ENCODE measurements around the gene R3HDM2.

R3HDM2 gene

DNA sequence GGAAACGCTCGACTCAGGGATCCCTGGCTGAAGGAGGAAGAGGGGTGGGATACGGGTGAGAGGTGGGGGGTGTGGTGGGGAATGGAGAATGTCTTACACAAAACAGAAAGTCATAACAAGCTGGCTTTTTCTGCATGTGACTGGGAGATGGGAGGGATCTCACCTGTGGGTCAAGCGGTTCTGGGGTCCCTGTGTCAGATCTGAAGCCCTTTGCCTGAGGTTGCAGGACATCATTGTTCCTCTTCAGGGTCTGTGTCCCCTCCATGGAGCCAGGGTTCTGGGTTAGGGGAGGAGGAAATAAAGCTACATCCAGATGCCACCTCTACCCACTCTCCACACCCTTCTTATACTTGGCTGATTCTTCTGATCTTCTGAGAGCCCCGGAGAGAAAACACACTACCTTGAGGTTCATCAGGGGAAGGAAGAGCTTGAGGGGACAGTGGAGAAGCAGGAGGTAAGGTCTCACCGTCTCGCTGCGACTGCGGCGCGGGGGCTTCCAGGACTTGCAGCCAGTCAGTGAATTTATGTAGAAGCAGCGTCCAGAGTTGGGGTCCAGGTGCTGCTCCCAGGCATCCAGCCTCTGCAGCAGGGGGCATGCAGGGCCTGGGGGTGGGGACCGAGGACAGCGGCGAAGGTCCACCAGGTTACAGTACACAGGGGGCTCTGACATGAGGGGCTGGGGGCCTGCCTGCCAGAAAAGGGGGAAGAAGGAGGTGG, 46.3 kb upstream of the R3HDM2 start:
- H3K27ac ChIP-seq (ENCODE audit: low read depth, low read length) = no peak overlapping the region
- no peak overlapping the region for H3K23ac ChIP-seq (ENCODE audit: low read length)
- H3K9ac ChIP-seq (ENCODE audit: low read length) = no peak overlapping the region

GRCh38 chr12:57476162-57476992, 45.5 kb upstream of the R3HDM2 start:
- Histone ChIP-seq H3K23ac (ENCODE audit: low read length) (no peak overlapping the region), H3K79me1 (ENCODE audit: low read length) (no peaks in the 10 kb centered on the region), H3K36me3 (ENCODE audit: control insufficient read depth in 1 of 2, insufficient read depth in 2 of 2, low read length in 2 of 2) (no peaks in the 10 kb centered on the region), H2BK120ac (ENCODE audit: insufficient read depth, low read length, poor library complexity) (no peak overlapping the region), H3K18ac (ENCODE audit: low read length) (no peak overlapping the region), H2BK5ac (ENCODE audit: low read depth, low read length, poor library complexity) (no peak overlapping the region), H2AK5ac (ENCODE audit: low read length) (no peak overlapping the region), H3K9ac (ENCODE audit: low read length) (no peak overlapping the region), H4K12ac (ENCODE audit: low read depth, low read length) (no peak overlapping the region), H3K4me3 (ENCODE audit: low read depth, low read length) (no peak overlapping the region), H3K4me1 (ENCODE audit: control insufficient read depth in 1 of 2, insufficient read depth in 2 of 2, low read length in 2 of 2) (peaks cover 7 to 11% of the 10 kb centered on the region in 2 experiments), H2BK12ac (ENCODE audit: low read length) (no peak overlapping the region), H3K27ac (ENCODE audit: low read depth, low read length) (no peak overlapping the region), H2AFZ (ENCODE audit: insufficient read depth, low read length, poor library complexity) (no peak overlapping the region), H4K91ac (ENCODE audit: low read depth, low read length) (no peak overlapping the region), H3K79me2 (ENCODE audit: control insufficient read depth, insufficient read depth, low read length, poor library complexity) (no peaks in the 10 kb centered on the region), H3K27me3 (ENCODE audit: insufficient read depth, low read length) (peaks cover 34% of the 10 kb centered on the region), H3K4me2 (ENCODE audit: low read length) (peak overlapping the region; percentile 46), H3K9me3 (ENCODE audit: insufficient read depth, low read depth, low read length) (no peaks in the 10 kb centered on the region), H3K14ac (ENCODE audit: low read length) (no peak overlapping the region), H4K8ac (ENCODE audit: low read depth, low read length) (no peak overlapping the region), H3K4ac (ENCODE audit: low read depth, low read length) (no peak overlapping the region)
- no peak for DNase-seq
- WGBS (ENCODE audit: extremely low coverage, insufficient coverage, insufficient read length) = no CpG with 5 or more reads among the region's 29 CpGs

More for the DNA sequence above, 46.3 kb upstream of the R3HDM2 start:
- no peak for DNase-seq
- no peak overlapping the region for H3K4ac ChIP-seq (ENCODE audit: low read depth, low read length)
- no CpG with 5 or more reads among the region's 15 CpGs for WGBS (ENCODE audit: extremely low coverage, insufficient coverage, insufficient read length)
- H3K36me3 ChIP-seq (ENCODE audit: control insufficient read depth in 1 of 2, insufficient read depth in 2 of 2, low read length in 2 of 2) = no peaks in the 10 kb centered on the region
- no peak overlapping the region for H3K18ac ChIP-seq (ENCODE audit: low read length)
- no peak overlapping the region for H3K14ac ChIP-seq (ENCODE audit: low read length)
- H2BK12ac ChIP-seq (ENCODE audit: low read length) = no peak overlapping the region
- no peak overlapping the region for H4K12ac ChIP-seq (ENCODE audit: low read depth, low read length)
- peaks cover 34% of the 10 kb centered on the region for H3K27me3 ChIP-seq (ENCODE audit: insufficient read depth, low read length)
- H2BK5ac ChIP-seq (ENCODE audit: low read depth, low read length, poor library complexity) = no peak overlapping the region
- H3K79me2 ChIP-seq (ENCODE audit: control insufficient read depth, insufficient read depth, low read length, poor library complexity) = no peaks in the 10 kb centered on the region
- H4K91ac ChIP-seq (ENCODE audit: low read depth, low read length) = no peak overlapping the region
- H4K8ac ChIP-seq (ENCODE audit: low read depth, low read length) = no peak overlapping the region
- no peak overlapping the region for H3K4me3 ChIP-seq (ENCODE audit: low read depth, low read length)
- H2BK120ac ChIP-seq (ENCODE audit: insufficient read depth, low read length, poor library complexity) = no peak overlapping the region
- H3K9me3 ChIP-seq (ENCODE audit: insufficient read depth, low read depth, low read length) = no peaks in the 10 kb centered on the region
- no peak overlapping the region for H2AFZ ChIP-seq (ENCODE audit: insufficient read depth, low read length, poor library complexity)
- peaks cover 7 to 11% of the 10 kb centered on the region in 2 experiments for H3K4me1 ChIP-seq (ENCODE audit: control insufficient read depth in 1 of 2, insufficient read depth in 2 of 2, low read length in 2 of 2)
- H3K79me1 ChIP-seq (ENCODE audit: low read length) = no peaks in the 10 kb centered on the region
- H3K4me2 ChIP-seq (ENCODE audit: low read length) = no peak overlapping the region
- no peak overlapping the region for H2AK5ac ChIP-seq (ENCODE audit: low read length)

- H4K12ac ChIP-seq (ENCODE audit: low read depth, low read length) = no peak overlapping the region
- no peaks in the 10 kb centered on the region for H3K79me1 ChIP-seq (ENCODE audit: low read length)
- H3K14ac ChIP-seq (ENCODE audit: low read length) = no peak overlapping the region
- H2AFZ ChIP-seq (ENCODE audit: insufficient read depth, low read length, poor library complexity) = no peak overlapping the region
- H3K79me2 ChIP-seq (ENCODE audit: control insufficient read depth, insufficient read depth, low read length, poor library complexity) = no peaks in the 10 kb centered on the region
- H2BK12ac ChIP-seq (ENCODE audit: low read length) = no peak overlapping the region
- H3K23ac ChIP-seq (ENCODE audit: low read length) = no peak overlapping the region
- no peak overlapping the region for H3K4ac ChIP-seq (ENCODE audit: low read depth, low read length)
- no peak overlapping the region for H3K4me3 ChIP-seq (ENCODE audit: low read depth, low read length)
- no peaks in the 10 kb centered on the region for H3K9me3 ChIP-seq (ENCODE audit: insufficient read depth, low read depth, low read length)
- H3K4me1 ChIP-seq (ENCODE audit: control insufficient read depth in 1 of 2, insufficient read depth in 2 of 2, low read length in 2 of 2) = peaks cover 7 to 11% of the 10 kb centered on the region in 2 experiments
- no peak overlapping the region for H4K8ac ChIP-seq (ENCODE audit: low read depth, low read length)
- H3K36me3 ChIP-seq (ENCODE audit: control insufficient read depth in 1 of 2, insufficient read depth in 2 of 2, low read length in 2 of 2) = no peaks in the 10 kb centered on the region
- no peak overlapping the region for H4K91ac ChIP-seq (ENCODE audit: low read depth, low read length)
- no peak overlapping the region for H3K18ac ChIP-seq (ENCODE audit: low read length)
- H2AK5ac ChIP-seq (ENCODE audit: low read length) = no peak overlapping the region
- no peak overlapping the region for H2BK120ac ChIP-seq (ENCODE audit: insufficient read depth, low read length, poor library complexity)
- H3K9ac ChIP-seq (ENCODE audit: low read length) = no peak overlapping the region
- whole genome bisulfite sequencing (ENCODE audit: extremely low coverage, insufficient coverage, insufficient read length) = no CpG with 5 or more reads among the region's 84 CpGs
- peak overlapping the region; percentile 46 for H3K4me2 ChIP-seq (ENCODE audit: low read length)
- DNase-seq = no peak
- no peak overlapping the region for H3K27ac ChIP-seq (ENCODE audit: low read depth, low read length)
- no peak overlapping the region for H2BK5ac ChIP-seq (ENCODE audit: low read depth, low read length, poor library complexity)
- peaks cover 34% of the 10 kb centered on the region for H3K27me3 ChIP-seq (ENCODE audit: insufficient read depth, low read length)
Measured at GRCh38 chr12:57475271-57476161, 44.7 kb upstream of the R3HDM2 start.

- H3K23ac ChIP-seq (ENCODE audit: low read length) = no peak overlapping the region
- H3K27ac ChIP-seq (ENCODE audit: low read depth, low read length) = no peak overlapping the region
- no peaks in the 10 kb centered on the region for H3K79me2 ChIP-seq (ENCODE audit: control insufficient read depth, insufficient read depth, low read length, poor library complexity)
- peak overlapping the region; percentile 46 for H3K4me2 ChIP-seq (ENCODE audit: low read length)
- peaks cover 34% of the 10 kb centered on the region for H3K27me3 ChIP-seq (ENCODE audit: insufficient read depth, low read length)
- H2BK5ac ChIP-seq (ENCODE audit: low read depth, low read length, poor library complexity) = no peak overlapping the region
- no peak overlapping the region for H4K12ac ChIP-seq (ENCODE audit: low read depth, low read length)
- H3K4me1 ChIP-seq (ENCODE audit: control insufficient read depth in 1 of 2, insufficient read depth in 2 of 2, low read length in 2 of 2) = peaks cover 7 to 11% of the 10 kb centered on the region in 2 experiments
- H2BK12ac ChIP-seq (ENCODE audit: low read length) = no peak overlapping the region
- no peak overlapping the region for H4K8ac ChIP-seq (ENCODE audit: low read depth, low read length)
- no peak overlapping the region for H3K9ac ChIP-seq (ENCODE audit: low read length)
- H3K9me3 ChIP-seq (ENCODE audit: insufficient read depth, low read depth, low read length) = no peaks in the 10 kb centered on the region
- H3K36me3 ChIP-seq (ENCODE audit: control insufficient read depth in 1 of 2, insufficient read depth in 2 of 2, low read length in 2 of 2) = no peaks in the 10 kb centered on the region
- no peak overlapping the region for H3K18ac ChIP-seq (ENCODE audit: low read length)
- WGBS (ENCODE audit: extremely low coverage, insufficient coverage, insufficient read length) = no CpG with 5 or more reads among the region's 7 CpGs
- H3K14ac ChIP-seq (ENCODE audit: low read length) = no peak overlapping the region
- H3K4me3 ChIP-seq (ENCODE audit: low read depth, low read length) = no peak overlapping the region
- H3K79me1 ChIP-seq (ENCODE audit: low read length) = no peaks in the 10 kb centered on the region
- no peak overlapping the region for H4K91ac ChIP-seq (ENCODE audit: low read depth, low read length)
- H2AK5ac ChIP-seq (ENCODE audit: low read length) = no peak overlapping the region
- no peak overlapping the region for H2AFZ ChIP-seq (ENCODE audit: insufficient read depth, low read length, poor library complexity)
- no peak for DNase-seq
- no peak overlapping the region for H2BK120ac ChIP-seq (ENCODE audit: insufficient read depth, low read length, poor library complexity)
- H3K4ac ChIP-seq (ENCODE audit: low read depth, low read length) = no peak overlapping the region
Measured at GRCh38 chr12:57474862-57475261, 44.0 kb upstream of the R3HDM2 start.

All from trophoblast cell (in vitro differentiated cells and primary cell).